HEK293T (cell line): ENCODE data around the gene AOAH.
A peak's percentile ranks its signal among the peaks of the same experiment; 100 is the strongest.

ENCODE experiments used
- CTCF ChIA-PET: fragments of 350-600 bp; formaldehyde crosslinking; extraction: SDS; loops from one replicate; lab custom pipeline; 2021; ENCODE audit warnings: antibody characterized with exemption, inconsistent platforms; lab: Yijun Ruan, JAX
- POLR2A ChIA-PET: fragments of 350-600 bp; formaldehyde crosslinking; extraction: SDS; loops from one replicate; lab custom pipeline; 2020; ENCODE audit warnings: antibody characterized with exemption, inconsistent platforms; lab: Yijun Ruan, JAX
- DNase-seq: peaks from one replicate; pipeline ENCODE4 v3.0.0; 2012; ENCODE audit warnings: mixed read lengths; ENCODE audit errors: extremely low spot score
- ARNT ChIP-seq: fragments of 450-650 bp; IDR thresholded peaks from 2 replicates; pipeline ENCODE4 v1.6.1; 2017; ENCODE audit warnings: mild to moderate bottlenecking
- BHLHE40 ChIP-seq: fragments of 450-650 bp; IDR thresholded peaks from 2 replicates; pipeline ENCODE4 v1.6.1; 2016; ENCODE audit warnings: mild to moderate bottlenecking, moderate library complexity, borderline replicate concordance
- CTBP1 ChIP-seq: fragments of 450-650 bp; IDR thresholded peaks from 2 replicates; pipeline ENCODE4 v1.6.1; 2016; ENCODE audit warnings: borderline replicate concordance
- ELF4 ChIP-seq: fragments of 450-650 bp; IDR thresholded peaks from 2 replicates; pipeline ENCODE4 v1.6.1; 2017; ENCODE audit warnings: antibody characterized with exemption
- FOXA1 ChIP-seq: fragments of 450-650 bp; IDR thresholded peaks from 2 replicates; pipeline ENCODE4 v1.6.1; 2016; ENCODE audit warnings: mild to moderate bottlenecking
- FOXK2 ChIP-seq: fragments of 450-650 bp; IDR thresholded peaks from 2 replicates; pipeline ENCODE4 v1.6.1; 2016; ENCODE audit warnings: mild to moderate bottlenecking
- FOXM1 ChIP-seq: fragments of 450-650 bp; IDR thresholded peaks from 2 replicates; pipeline ENCODE4 v1.6.1; 2017; ENCODE audit warnings: mild to moderate bottlenecking, borderline replicate concordance
- HDGF ChIP-seq: fragments of 450-650 bp; IDR thresholded peaks from 2 replicates; pipeline ENCODE4 v1.6.1; 2017; ENCODE audit warnings: antibody characterized with exemption, borderline replicate concordance
- L3MBTL2 ChIP-seq: fragments of 450-650 bp; conservative IDR thresholded peaks from 2 replicates; pipeline ENCODE4 v1.6.1; 2016; ENCODE audit warnings: mild to moderate bottlenecking
- LEF1 ChIP-seq: fragments of 450-650 bp; IDR thresholded peaks from 2 replicates; pipeline ENCODE4 v1.6.1; 2017; ENCODE audit warnings: mild to moderate bottlenecking, borderline replicate concordance
- NFRKB ChIP-seq: fragments of 450-650 bp; IDR thresholded peaks from 2 replicates; pipeline ENCODE4 v1.6.1; 2016; ENCODE audit warnings: mild to moderate bottlenecking, moderate library complexity
- PKNOX1 ChIP-seq: fragments of 450-650 bp; IDR thresholded peaks from 2 replicates; pipeline ENCODE4 v1.6.1; 2016
- SP1 ChIP-seq: fragments of 450-650 bp; IDR thresholded peaks from 2 replicates; pipeline ENCODE4 v1.6.1; 2017
- SUZ12 ChIP-seq: fragments of 450-650 bp; IDR thresholded peaks from 2 replicates; pipeline ENCODE4 v1.6.1; 2016; ENCODE audit warnings: mild to moderate bottlenecking
- TARDBP ChIP-seq: fragments of 450-650 bp; IDR thresholded peaks from 2 replicates; pipeline ENCODE4 v1.6.1; 2016
- ZNF384 ChIP-seq: fragments of 450-650 bp; IDR thresholded peaks from 2 replicates; pipeline ENCODE4 v1.6.1; 2016

AOAH gene

GRCh38 chr7:36658335-36659171, 65.7 kb downstream of the AOAH start:
- POLR2A ChIA-PET, result no interaction called here
- no peak for DNase-seq
- TF ChIP-seq ARNT (no peak), ELF4 (no peak), ZNF384 (no peak), TARDBP (no peak), FOXA1 (no peak), SUZ12 (no peak), CTBP1 (no peak), FOXM1 (no peak), PKNOX1 (no peak), SP1 (no peak), BHLHE40 (no peak), NFRKB (no peak), LEF1 (no peak)
- CTCF ChIA-PET, result interaction anchor here (1.8 to 2.9 kb wide), 2 partner anchors 8 to 12 kb away, joined by 4 to 12 read pairs; no protein-coding TSS in a partner anchor

GRCh38 chr7:36657036-36657660, 67.1 kb downstream of the AOAH start:
- no peak for DNase-seq
- CTCF ChIA-PET, result interaction anchor here (0.6 to 2.9 kb wide), 5 partner anchors 8 to 170 kb away, joined by 3 to 12 read pairs (median 4); no protein-coding TSS in a partner anchor
- POLR2A ChIA-PET, result no interaction called here
- TF ChIP-seq BHLHE40 (no peak), FOXM1 (no peak), ZNF384 (no peak), ARNT (no peak), FOXA1 (no peak), TARDBP (no peak), CTBP1 (no peak), LEF1 (no peak), SP1 (no peak), HDGF (no peak), ELF4 (no peak), PKNOX1 (no peak), FOXK2 (no peak), NFRKB (no peak), L3MBTL2 (no peak), SUZ12 (no peak)

GRCh38 chr7:36654436-36654835, 69.9 kb downstream of the AOAH start:
- CTCF ChIA-PET, result interaction anchor here (0.6 to 1.5 kb wide), 2 partner anchors 17 to 167 kb away, joined by 3 to 4 read pairs; no protein-coding TSS in a partner anchor
- TF ChIP-seq HDGF (no peak), ZNF384 (no peak), FOXA1 (no peak), L3MBTL2 (no peak), LEF1 (no peak), BHLHE40 (no peak), FOXK2 (no peak), FOXM1 (no peak), TARDBP (no peak), SP1 (no peak), ARNT (no peak), PKNOX1 (no peak), ELF4 (no peak), SUZ12 (no peak), NFRKB (no peak), CTBP1 (no peak)
- POLR2A ChIA-PET, result interaction anchor here (1.9 kb wide), 1 partner anchor 9 kb away, joined by 4 read pairs; no protein-coding TSS in a partner anchor
- no peak for DNase-seq

GRCh38 chr7:36653663-36654355, 70.5 kb downstream of the AOAH start:
- ChIA-PET CTCF (interaction anchor here (1.5 kb wide), 1 partner anchor 17 kb away, joined by 4 read pairs; no protein-coding TSS in a partner anchor), POLR2A (interaction anchor here (0.8 to 1.9 kb wide), 2 partner anchors 9 to 17 kb away, joined by 3 to 4 read pairs; no protein-coding TSS in a partner anchor)
- no peak for DNase-seq
- TF ChIP-seq L3MBTL2, result no peak

GRCh38 chr7:36653008-36653662, 71.2 kb downstream of the AOAH start:
- no peak for TF ChIP-seq ZNF384
- no peak for TF ChIP-seq FOXK2
- TF ChIP-seq LEF1, result no peak
- no peak for TF ChIP-seq FOXM1
- TF ChIP-seq CTBP1, result 0 out of 2 replicates have a peak, but pooled peaks have one; percentile 15
- peak; percentile 49 for TF ChIP-seq PKNOX1
- no peak for TF ChIP-seq TARDBP
- no peak for TF ChIP-seq FOXA1
- no peak for TF ChIP-seq BHLHE40
- no peak for TF ChIP-seq NFRKB
- TF ChIP-seq ELF4, result no peak
- no peak for TF ChIP-seq SUZ12
- no peak for TF ChIP-seq HDGF
- TF ChIP-seq SP1, result no peak

More at GRCh38 chr7:36653008-36653662, 71.2 kb downstream of the AOAH start:
- POLR2A ChIA-PET, result interaction anchor here (0.8 to 1.9 kb wide), 2 partner anchors 8 to 18 kb away, joined by 3 to 4 read pairs; no protein-coding TSS in a partner anchor
- CTCF ChIA-PET, result interaction anchor here (1.5 kb wide), 1 partner anchor 18 kb away, joined by 4 read pairs; no protein-coding TSS in a partner anchor
- no peak for DNase-seq
